NCI-H2227 (cell line): Measurements from ENCODE around the gene IFNA6.
A peak's percentile ranks its signal among the peaks of the same experiment; 100 is the strongest.
"Not testable (repeated sequence)": the region's sequence is repeated elsewhere in the genome, so short reads cannot be mapped to it uniquely, and the experiment has no call there.

Experiments used
- DNase-seq: peaks from one replicate; lab custom pipeline; 2025; ENCODE audit not compliant: unreplicated experiment; lab: John Stamatoyannopoulos, UW

IFNA6 gene

DNA sequence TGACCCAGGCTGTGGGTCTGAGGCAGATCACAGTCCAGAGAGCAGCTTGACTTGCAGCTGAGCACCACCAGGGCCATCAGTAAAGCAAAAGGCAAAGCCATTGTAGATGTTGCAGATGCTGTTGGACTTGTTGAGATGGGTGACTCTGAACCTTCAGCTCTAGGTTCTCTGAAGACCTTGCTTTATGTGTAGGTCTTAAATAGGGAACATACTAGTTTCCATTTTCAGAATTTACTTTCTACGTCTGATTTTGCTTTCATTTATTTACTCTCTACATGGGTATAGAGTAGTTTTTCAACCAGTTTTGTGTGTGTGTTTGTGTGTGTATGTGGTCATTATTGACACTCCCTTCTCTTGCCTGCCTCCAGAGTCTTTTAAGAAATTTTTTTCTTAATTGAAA, at the start of gene IFNA6:
IFNA6 (minus strand) TSS at position 101 of the 400 bp plus-strand sequence; CDS start at position 101, 0 bp downstream.
- DNase-seq, result no peak

DNA sequence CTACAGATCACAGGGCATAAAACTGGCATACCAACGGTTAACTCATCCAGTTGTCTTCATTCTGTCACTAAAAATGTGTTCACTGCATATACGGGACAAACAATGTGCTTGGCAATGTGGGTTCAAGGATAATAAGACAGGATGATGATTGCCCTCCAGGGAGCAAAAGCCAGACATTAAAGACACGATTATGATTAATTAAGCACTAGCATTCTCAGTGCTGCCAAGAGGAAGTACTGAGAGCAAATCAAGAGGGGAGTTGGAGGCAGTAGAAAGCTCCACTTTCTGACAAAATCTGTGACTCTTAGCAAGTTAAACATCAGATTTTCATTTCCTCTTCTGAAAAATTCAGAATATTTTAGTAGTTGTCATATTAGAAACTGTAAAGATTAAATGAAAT, 49.3 kb upstream of the IFNA6 start:
- no peak for DNase-seq

DNA sequence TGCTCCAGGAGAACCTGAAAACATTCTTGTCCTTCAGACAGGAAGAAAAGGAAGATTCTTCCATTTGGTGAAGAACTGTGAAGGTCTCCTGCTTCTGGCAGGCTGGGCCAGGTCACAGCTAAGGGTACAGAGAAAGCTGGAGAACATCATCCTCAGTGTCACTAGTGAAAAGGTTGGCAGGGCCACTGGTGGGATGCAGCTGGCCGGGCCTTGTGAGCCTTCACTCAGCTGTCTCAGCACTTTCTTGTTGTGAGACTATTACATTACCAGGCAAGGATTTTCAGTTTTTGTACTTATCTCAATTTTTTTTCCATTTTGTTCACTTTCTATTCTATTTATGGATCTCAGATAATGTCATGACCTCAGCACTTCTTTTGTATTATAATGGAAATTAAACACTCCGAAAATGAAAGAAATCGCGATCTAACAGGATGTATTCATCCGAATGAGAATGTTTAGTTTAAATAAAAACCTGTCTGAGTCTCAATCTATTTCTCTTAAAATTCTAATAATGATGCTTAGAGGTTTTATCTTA, 48.3 kb upstream of the IFNA6 start:
- DNase-seq, result no peak

DNA sequence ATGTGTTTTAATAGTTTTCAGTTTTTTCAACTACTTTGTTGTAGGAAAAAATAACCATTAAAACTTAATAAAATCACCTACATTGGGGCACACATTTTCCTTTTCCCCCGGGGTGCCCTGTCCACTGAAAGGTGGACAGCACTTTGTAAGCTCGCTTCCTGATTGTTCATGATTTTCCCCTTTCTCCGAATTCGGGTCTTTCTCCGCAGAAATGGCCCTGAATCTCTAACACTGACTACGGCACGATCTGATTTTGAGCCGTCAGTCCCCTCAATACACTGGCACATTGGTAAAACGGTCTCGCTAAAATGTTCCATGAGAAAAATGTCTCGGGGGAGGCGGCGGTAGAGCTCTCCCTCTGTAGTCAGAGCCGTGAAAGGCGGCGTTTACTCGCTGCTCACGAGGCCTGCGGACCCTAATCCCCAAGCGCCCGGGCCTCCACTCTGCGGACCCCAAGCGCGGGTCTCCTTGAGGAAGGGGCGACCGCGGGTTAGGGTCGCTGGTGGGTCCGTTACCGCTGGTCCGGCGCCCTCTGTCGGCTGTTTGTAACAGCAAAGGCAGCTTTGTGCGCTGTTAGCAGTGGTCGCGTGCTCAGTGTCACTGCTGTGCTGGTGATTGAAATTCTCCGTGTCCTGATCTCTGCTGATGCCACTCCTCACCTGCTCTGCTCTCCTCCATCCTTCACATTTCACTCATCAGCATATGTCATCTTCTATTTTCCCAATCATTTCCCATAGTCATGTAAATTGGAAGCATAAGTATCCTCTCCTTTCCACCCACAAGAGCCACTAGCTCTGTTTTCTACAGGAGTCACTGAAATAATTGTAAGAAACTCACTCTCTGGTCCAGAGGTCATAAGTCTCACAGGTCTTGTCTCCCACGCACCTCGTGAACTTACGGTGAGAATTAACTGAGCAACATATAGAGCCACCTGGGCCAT, 45.4 kb upstream of the IFNA6 start:
- peak; percentile 58 for DNase-seq

DNA sequence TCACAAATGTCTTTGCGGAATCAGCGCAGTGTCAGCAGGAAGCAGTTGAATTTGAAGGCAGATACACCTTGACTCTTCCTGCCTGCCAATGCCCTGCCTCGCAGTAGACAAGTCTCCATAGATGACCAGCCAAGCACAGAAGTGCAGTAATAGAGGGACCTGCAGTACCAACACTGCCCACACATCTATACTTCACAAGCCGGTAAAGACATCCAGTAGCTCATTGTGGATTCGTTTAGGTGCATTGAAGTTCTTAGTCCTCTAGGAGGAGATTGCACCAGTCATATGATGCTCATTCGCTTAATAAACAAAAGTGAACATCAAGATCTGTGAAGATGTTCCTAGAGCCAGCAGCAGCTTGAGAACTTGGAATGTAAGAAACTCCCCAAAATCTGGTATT, 41.6 kb upstream of the IFNA6 start:
- DNase-seq, result peak; percentile 12

DNA sequence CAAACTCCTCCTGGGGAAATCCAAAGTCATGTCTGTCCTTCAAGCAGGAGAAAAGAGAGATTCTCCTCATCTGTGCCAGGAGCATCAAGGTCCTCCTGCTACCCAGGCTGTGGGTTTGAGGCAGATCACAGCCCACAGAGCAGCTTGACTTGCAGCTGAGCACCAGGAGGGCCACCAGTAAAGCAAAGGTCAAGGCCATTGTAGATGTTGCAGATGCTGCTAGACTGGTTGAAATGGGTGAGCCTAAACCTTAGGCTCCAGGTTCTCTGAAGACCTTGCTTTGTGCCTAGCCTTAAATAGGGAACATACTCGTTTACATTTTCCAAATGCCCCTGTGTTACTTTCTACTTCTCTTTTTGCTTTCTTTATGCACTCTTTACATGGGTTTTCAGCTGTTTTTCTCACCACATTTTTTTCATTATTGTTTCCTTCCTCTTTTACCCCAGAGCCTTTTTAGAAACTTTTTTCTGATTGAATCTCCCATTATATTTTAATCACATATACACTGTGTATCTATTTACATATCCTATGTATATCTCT, 34.5 kb upstream of the IFNA6 start, which contains the start of gene IFNA2:
IFNA2 (minus strand) TSS at position 268 of the 540 bp plus-strand sequence; CDS start at position 199, 69 bp downstream.
- no peak for DNase-seq

DNA sequence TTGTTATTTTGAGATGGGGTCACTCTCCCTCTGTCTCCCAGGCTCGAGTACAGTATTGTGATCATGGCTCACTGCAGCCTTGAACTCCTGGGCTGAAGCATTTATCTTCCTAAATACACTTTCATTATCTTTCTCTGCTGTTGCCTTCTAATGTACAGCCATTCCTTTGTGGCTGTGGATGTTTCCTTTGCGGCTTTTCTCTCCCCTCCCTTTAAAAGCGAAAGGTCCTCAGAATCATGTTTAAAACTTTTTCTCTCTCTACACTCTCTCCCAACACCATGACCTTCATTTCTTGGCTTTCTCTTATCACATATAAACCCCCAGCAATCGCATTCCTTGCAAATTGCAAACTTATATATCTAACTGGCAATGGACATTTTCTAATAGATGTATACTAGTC, 32.9 kb upstream of the IFNA6 start:
- DNase-seq, result no peak

DNA sequence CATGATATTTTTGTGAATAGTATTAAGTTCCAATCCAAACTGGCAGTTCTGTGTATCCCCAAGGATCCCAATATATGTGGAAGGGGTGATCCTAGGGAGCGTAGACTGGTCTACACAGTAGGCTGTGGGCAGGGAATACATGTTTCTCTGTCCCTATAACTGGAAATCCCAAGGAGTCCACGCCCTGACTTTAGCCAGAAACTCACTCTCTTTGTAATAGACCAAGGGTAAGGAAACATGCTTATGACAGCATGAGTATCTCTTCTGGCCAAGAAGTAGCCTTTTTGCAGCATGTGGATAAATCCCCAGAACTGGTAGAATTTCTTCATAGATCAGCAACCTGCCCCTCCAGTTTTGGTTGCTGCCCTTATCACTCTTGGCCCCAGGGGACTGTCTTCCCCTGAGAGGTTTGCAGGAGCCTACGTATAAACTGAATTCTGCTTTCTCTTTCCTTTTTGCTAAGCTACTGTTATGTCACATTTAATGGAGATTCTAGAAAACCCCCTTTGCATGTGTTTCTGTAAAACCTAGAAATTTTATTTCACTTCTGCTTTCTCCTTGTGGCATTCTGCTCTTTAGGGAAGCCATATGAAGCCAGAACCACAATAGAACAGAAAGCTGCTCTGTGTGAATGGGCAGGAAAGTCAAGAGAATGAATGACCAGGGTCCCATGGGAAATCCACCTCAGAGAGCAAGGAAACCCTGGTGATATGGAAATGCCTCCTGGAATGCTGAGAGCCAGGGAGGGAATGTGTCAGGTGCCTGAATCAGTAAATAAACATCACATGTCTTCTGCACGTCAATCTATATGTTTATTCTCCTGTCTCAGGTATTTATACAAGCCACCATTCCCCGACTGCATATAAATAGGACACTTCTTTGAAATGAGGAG, 31.0 kb upstream of the IFNA6 start:
- no peak for DNase-seq

DNA sequence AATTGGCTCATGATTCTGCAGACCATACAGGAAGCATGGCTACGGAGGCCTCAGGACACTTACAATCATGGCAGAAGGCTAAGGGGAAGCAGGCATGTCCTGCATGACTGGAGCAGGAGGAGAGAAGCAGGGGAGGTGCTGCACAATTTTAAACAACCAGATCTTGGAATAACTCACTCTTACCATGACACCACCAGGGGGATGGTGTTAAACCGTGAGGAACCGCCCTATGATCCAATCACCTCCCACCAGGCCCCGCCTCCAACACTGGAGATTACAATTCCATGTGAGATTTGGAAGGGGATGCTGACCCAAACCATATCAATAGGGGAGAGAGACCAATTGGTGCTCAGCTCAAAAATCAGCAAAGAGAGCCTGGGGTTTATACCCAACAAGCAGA, 20.8 kb upstream of the IFNA6 start:
- DNase-seq, result not testable (repeated sequence)

DNA sequence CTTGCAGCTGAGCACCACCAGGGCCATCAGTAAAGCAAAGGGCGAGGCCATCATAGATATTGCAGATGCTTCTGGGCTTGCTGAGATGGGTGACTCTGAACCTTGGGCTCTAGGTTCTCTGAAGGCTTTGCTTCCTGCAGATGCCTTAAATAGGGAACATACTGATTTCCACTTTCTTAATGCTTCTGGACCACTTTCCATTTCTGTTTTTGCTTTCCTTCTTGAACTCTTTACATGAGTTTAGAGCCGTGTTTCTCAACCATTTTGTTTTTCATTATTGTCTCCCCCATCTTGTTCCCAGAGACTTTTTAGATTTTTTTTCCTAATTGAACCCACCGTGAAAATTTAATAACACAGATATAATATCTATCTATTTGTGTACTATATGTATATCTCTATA, 17.3 kb upstream of the IFNA6 start, which contains the start of gene IFNA13:
IFNA13 (minus strand) TSS at position 101 of the 400 bp plus-strand sequence; CDS start at position 54, 47 bp downstream.
- DNase-seq, result no peak

DNA sequence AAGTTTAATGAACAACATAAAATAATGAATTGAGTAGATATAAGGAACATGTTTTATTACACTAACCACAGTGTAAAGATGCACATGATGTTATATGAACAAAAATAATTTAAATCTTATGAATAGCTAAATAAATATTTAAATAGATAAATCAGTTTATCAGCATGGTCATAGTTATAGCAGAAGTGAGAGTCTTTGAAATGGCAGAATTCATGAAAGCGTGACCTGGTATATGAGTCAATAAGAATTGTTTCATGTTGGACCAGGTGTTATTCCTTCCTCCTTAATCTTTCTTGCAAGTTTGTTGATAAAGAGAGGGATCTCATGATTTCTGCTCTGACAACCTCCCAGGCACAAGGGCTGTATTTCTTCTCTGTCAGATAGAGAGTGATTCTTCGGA, 16.5 kb upstream of the IFNA6 start:
- DNase-seq, result not testable (repeated sequence)

DNA sequence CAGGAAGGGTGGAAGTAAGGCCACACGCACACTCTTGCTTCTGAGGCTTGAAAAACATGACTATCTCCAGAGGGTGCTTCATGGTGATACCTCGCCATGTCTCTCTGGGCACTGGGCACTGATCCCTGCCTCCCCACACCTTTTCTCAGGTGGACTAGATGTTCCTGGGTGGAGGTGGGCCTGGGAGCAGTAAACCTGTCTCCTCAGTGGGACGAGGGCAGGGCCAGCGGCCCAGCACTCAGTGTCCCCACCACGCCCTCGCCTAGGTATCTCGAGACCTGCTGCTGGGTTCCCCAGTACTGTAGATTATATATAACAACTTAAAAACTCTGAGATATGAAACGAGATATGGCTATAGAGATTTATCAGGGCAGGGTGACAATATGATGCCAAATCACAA, 11.6 kb upstream of the IFNA6 start:
- DNase-seq, result no peak

DNA sequence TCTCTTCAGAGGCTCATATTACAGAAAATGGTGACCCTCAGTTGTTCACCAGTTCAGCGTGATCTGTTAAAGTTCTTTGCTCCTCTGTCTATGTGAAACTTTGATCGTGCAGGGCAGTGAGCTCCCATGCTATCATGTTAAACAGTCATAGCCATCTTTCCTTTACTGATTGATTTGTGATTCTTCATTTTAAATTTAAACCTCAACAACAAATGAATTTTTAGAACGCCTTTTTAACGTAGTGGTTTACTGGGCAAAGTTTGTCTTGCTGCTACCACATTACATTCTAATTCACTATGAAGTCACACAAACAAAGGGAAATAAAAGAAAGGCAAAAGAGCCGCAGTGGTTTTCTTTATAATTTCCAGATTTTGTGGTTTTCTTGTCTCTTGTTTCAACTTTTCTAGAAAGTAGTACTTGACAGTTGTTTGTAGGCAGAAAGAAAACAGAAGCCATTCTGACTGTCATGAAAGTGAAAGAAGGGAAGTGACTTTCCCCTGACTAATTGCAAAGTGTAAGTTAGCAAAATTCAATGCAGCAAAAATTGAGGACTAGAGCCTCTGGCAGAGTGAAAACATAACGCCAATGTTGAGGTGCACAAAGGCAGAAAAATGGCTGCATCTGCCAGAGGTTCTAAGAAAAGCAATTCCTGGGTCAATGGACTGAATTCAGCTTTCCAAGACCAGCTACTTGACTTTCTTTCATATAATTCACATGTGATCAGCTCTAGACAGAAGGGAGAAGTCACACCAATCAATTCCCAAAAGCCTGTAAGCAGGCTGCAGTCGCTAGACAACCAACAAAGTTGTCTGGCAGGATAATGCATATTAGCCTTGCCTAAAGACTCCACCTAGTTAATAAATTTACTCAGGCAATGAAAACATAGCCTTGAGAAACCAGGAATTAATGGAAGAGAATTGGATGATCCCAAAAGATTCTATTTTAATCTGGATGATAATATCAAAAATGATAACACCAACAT, 7.1 kb upstream of the IFNA6 start:
- no peak for DNase-seq

DNA sequence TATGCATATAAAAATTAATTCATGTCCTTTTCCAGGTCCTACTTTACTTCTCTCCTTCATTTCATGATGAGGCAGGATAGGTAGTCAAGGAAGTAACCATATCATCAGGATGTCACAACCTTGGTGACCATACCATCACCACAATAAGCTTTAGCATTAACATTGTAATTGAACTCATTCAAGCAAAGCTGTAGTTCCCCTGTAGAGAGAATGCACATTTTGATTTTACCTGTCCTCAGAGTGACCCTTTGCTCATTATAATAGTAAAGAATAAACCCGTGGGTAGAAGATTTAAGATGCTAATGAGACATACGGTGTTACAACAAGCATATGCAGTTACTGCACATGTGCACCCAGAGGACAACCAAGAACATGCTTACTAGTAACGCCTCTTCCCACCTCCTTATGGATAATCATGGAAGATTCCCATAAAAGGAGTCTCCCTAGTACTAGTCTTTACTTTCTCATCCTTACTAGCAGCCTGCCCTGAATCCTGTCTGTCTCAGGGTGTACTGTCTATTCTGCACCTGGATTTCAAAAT, 2.2 kb downstream of the IFNA6 start:
- no peak for DNase-seq

DNA sequence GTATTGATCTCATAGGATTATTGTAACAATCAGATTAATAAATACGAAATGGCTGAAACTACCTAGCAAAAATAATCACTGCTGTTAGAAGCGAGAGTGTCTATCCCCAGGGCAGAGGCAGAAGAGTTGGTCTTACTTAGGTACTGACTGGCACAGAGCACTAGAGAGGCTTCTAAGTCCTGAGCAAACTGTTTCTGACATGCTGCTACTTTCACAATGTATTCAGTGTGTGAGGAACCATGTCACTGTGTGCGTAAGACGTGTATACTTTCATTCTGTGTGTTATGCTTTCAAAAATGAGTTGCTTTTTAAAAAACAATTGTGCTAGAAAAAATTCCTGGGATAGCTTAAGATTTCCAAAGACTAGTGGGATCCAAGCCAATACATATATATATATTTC, 10.0 kb downstream of the IFNA6 start:
- no peak for DNase-seq

DNA sequence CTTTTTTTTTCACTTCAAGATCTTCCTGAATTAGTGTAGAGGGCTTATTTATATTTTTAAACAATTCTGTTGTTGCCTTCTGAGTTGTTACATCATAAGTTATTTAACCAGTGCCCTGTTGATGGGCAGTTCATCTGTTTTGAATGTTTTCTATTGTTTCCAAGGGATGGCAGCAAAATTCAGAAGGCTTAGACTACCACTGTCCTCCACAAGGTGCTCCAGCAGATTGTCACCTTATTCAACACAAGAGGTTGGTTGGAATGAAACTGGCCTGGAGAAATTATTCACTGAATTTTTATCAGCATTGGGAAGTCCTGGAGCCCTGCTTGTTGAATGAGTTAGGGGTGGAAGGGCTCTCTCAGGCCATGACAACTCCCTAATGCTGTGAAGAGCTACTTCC, 14.2 kb downstream of the IFNA6 start:
- DNase-seq, result peak; percentile 7

DNA sequence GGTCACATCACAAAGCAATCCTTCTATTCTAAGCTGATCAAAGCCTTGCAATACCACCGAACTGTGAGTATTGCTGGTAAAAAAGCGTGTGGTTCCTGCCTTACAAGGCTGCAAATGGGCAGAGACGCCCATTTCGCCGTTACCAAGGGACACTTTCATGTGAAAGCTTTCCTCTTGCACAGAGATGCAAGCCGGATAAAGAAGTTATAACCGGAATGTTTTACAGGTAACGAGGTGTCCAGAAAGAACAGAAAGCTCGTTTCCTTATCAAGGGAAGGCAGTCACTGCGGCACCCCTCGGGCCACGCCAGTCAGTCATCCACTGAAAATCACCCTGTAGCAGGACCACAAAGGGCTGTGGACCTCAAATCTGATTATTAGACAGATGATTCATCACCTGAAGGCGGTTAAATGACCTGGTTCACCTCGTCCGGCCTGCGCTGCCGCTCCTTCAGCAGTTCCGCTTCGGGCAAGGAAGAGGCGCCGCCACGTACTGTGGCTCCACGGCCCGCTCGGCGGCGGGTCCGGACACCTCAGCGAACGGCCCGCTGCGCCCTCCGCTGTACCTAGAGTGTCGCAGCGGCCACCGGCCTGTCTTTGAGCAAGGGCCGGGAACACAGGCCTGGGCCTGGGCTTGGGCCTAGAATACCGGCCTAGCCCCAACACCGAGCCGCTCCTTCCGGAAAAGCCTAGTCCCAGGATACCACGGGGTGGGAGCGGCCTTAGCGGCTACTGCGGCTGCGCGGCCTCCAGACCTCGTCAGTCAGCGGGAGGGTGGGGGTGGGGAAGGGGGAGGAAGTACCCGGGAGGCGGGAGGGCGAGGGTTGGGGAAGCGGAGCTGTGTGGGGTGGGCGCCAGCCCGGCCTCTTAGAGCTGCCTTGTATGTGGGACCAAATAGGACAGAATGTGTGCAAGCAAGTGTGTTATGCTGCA, 15.7 kb downstream of the IFNA6 start, which contains the start of gene KLHL9:
KLHL9 (minus strand) TSS at position 704 of the 932 bp plus-strand sequence; CDS start at position 159, 545 bp downstream.
- DNase-seq, result peak; percentile 94

DNA sequence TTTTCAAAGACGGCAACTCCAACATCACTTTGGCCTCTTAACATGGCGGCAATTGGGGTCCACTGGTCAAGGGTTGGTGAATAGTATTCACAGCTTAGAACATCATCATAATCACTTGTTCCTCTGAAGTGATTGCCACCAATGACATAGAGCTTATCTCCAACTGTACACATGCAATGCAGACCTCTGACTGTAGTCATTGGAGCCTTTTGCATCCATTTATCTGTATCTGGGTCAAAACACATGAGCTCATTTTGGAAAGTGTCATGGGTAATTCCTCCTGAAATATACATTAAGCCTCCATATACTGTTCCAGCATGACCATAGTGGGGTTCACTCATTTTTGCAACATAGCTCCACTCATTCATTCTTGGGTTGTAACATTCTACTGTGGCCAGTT, 17.5 kb downstream of the IFNA6 start:
- no peak for DNase-seq
